ENCODE measurements around the gene KIAA0753. TPM values are rescaled to one million over a fixed set of nuclear protein-coding genes. Genes with fewer than 3 reads are reported as not detected.

KIAA0753 gene
- total and polyA plus RNA-seq, 2 of the 4 experiments (the other 2 are of a cell fraction): 10.2 to 17.6 TPM

- TF ChIP-seq RCOR1 (IDR thresholded peaks at IDR 0.05; ENCODE audit: insufficient replicate concordance, low read length): no peak
- no peak for TF ChIP-seq MAFK (IDR thresholded peaks at IDR 0.05; ENCODE audit: low read depth, low read length)
Measured at GRCh38 chr17:6654841-6655731, 14.6 kb upstream of the KIAA0753 start (continued).

- 12% methylated on average over 36 of the region's 47 CpGs; no CpG with 5 or more reads in 1 of the 2 experiments for WGBS, 2 experiments (ENCODE audit: extremely low coverage in 2 of 2, insufficient read length in 1 of 2)
- Histone ChIP-seq H3K79me1 (ENCODE audit: low read depth in 1 of 2, low read length in 2 of 2) (peaks cover 9 to 34% of the 10 kb centered on the region in 2 experiments; a peak in 3 of 4 replicates), H2BK5ac (ENCODE audit: low read depth, low read length, poor library complexity, severe bottlenecking) (peak overlapping the region; percentile 33), H3K23ac (ENCODE audit: low read depth, low read length) (peak overlapping the region; percentile 54; the same call in 1 of the 2 replicates), H2AFZ (replicated peaks; ENCODE audit: low read length, poor library complexity) (peak overlapping the region; percentile 99), H2AK5ac (ENCODE audit: low read depth, low read length) (peak overlapping the region; percentile 38), H3K9ac (ENCODE audit: low read depth, low read length) (peak overlapping the region; percentile 29; the same call in 1 of the 2 replicates), H2BK120ac (ENCODE audit: low read depth, low read length) (peak overlapping the region; percentile 65), H3K27me3 (ENCODE audit: control insufficient read depth, insufficient read depth, low read length) (peaks cover 20% of the 10 kb centered on the region), H3K18ac (ENCODE audit: low read depth, low read length) (peak overlapping the region; percentile 44), H4K8ac (ENCODE audit: low read depth in 2 of 2, low read length in 2 of 2) (peak overlapping the region; percentile 30 to 98; a peak in 3 of 4 replicates), H2AK9ac (replicated peaks; ENCODE audit: low read depth, low read length, poor library complexity) (peak overlapping the region; percentile 92), H4K91ac (ENCODE audit: insufficient read depth, low read depth, low read length) (peak overlapping the region; percentile 72), H4K20me1 (ENCODE audit: insufficient read depth, low read length) (peaks cover 11% of the 10 kb centered on the region), H3K4me1 (ENCODE audit: control insufficient read depth, insufficient read depth, low read length) (0 out of 2 replicates have a peak, but pooled peaks cover 6% of the 10 kb centered on the region), H3K36me3 (ENCODE audit: control insufficient read depth, insufficient read depth, low read length) (peaks cover 3% of the 10 kb centered on the region), H3K14ac (replicated peaks; ENCODE audit: low read depth, low read length) (peak overlapping the region; percentile 81), H3K9me3 (ENCODE audit: control insufficient read depth, insufficient read depth, low read length) (no peaks in the 10 kb centered on the region; the same call in 1 of the 2 replicates), H3K4me2 (ENCODE audit: low read depth, low read length) (peak overlapping the region; percentile 81), H4K5ac (ENCODE audit: low read depth, low read length) (peak overlapping the region; percentile 82), H2BK20ac (ENCODE audit: low read depth, low read length) (no peak overlapping the region), H3K4ac (ENCODE audit: low read depth, low read length) (peak overlapping the region; percentile 82), H3K4me3 (ENCODE audit: insufficient read depth, low read depth, low read length) (peak overlapping the region; percentile 90), H3K9me1 (ENCODE audit: insufficient read depth, low read length) (peaks cover 8% of the 10 kb centered on the region; the same call in 1 of the 2 replicates), H3K56ac (ENCODE audit: extremely low read depth, insufficient read depth, low read length) (no peak overlapping the region), H2BK15ac (ENCODE audit: low read depth, low read length) (no peak overlapping the region; the same call in 2 of the 3 replicates), H3K27ac (ENCODE audit: insufficient read depth, low read length) (peak overlapping the region; percentile 11; the same call in 1 of the 2 replicates)
- POLR2A ChIA-PET (ENCODE audit: unreplicated experiment): no interaction called here
- intact Hi-C loops (cut with micrococcal nuclease) (loop anchor here (10.0 kb wide), 1 partner anchor 1067 kb away; the partner anchor contains the start of gene NLRP1), in situ Hi-C loops (cut with MboI; ENCODE audit: low sequenced_read_pairs) (no loop called here), dilution Hi-C loops (cut with HindIII; ENCODE audit: low sequenced_read_pairs, unreplicated experiment) (no loop called here)
- CTCF ChIA-PET: no interaction called here
- DNase-seq: peak; percentile 11
- ATAC-seq (ENCODE audit: low read depth): no peak
- no TSS peak for BruUV-seq (replicated peaks)
- TF ChIP-seq CTCF (conservative IDR thresholded peaks at IDR 0.05; ENCODE audit: low read depth, low read length) (no peak), ELK1 (IDR thresholded peaks at IDR 0.05; ENCODE audit: borderline replicate concordance, low read depth, low read length) (no peak), SMC3 (IDR thresholded peaks at IDR 0.05; ENCODE audit: low read depth, low read length) (no peak), MAFK (IDR thresholded peaks at IDR 0.05; ENCODE audit: low read depth, low read length) (no peak), RFX5 (IDR thresholded peaks at IDR 0.05; ENCODE audit: low read depth, low read length) (no peak), USF2 (IDR thresholded peaks at IDR 0.05; ENCODE audit: low read depth, low read length) (no peak), NFE2L2 (IDR thresholded peaks at IDR 0.05; ENCODE audit: low read depth, low read length) (no peak), MAZ (IDR thresholded peaks at IDR 0.05; ENCODE audit: borderline replicate concordance, low read depth, low read length) (no peak)
Measured at GRCh38 chr17:6651919-6652452, 11.5 kb upstream of the KIAA0753 start.
